HCEC 1CT (cell line): ENCODE results near the gene SLC13A2.
"Not testable (repeated sequence)": the region's sequence is repeated elsewhere in the genome, so short reads cannot be mapped to it uniquely, and the experiment has no call there.

Experiments
- DNase-seq: peaks from one replicate; pipeline ENCODE4 v3.0.0-alpha.2; 2017

The SLC13A2 gene

GRCh38 chr17:28473542-28473941 is at the start of gene SLC13A2:
Gene SLC13A2 (plus strand): TSS chr17:28473644. CDS start chr17:28473713, 69 bp downstream.
- no peak for DNase-seq

- DNase-seq, result no peak
These were observed 48.2 kb upstream of the SLC13A2 start for GRCh38 chr17:28425206-28425605.

- no peak for DNase-seq
These were observed 47.3 kb upstream of the SLC13A2 start for GRCh38 chr17:28426081-28426519.

- DNase-seq, result no peak
These were observed 46.1 kb upstream of the SLC13A2 start for GRCh38 chr17:28427371-28427770.

- DNase-seq, result not testable (repeated sequence)
These were observed 45.5 kb upstream of the SLC13A2 start for GRCh38 chr17:28427982-28428381.

- no peak for DNase-seq
These were observed 39.7 kb upstream of the SLC13A2 start for GRCh38 chr17:28433721-28434120.

- DNase-seq, result not testable (repeated sequence)
These were observed 39.1 kb upstream of the SLC13A2 start for GRCh38 chr17:28434326-28434725.

- no peak for DNase-seq
These were observed 29.4 kb upstream of the SLC13A2 start for GRCh38 chr17:28443901-28444638.

- no peak for DNase-seq
These were observed 26.6 kb upstream of the SLC13A2 start for GRCh38 chr17:28446716-28447395.

GRCh38 chr17:28447396-28447760 is 26.1 kb upstream of the SLC13A2 start:
- DNase-seq, result no peak

GRCh38 chr17:28449859-28450258 is 23.6 kb upstream of the SLC13A2 start:
- DNase-seq, result no peak

- no peak for DNase-seq
These were observed 15.6 kb upstream of the SLC13A2 start for GRCh38 chr17:28457890-28458289.

- not testable (repeated sequence) for DNase-seq
These were observed 14.6 kb upstream of the SLC13A2 start for GRCh38 chr17:28458881-28459280.

GRCh38 chr17:28460901-28461300 is 12.5 kb upstream of the SLC13A2 start:
- DNase-seq, result no peak

GRCh38 chr17:28466001-28466400 is 7.4 kb upstream of the SLC13A2 start:
- no peak for DNase-seq

- DNase-seq, result no peak
These were observed 6.9 kb upstream of the SLC13A2 start for GRCh38 chr17:28466521-28467048.

GRCh38 chr17:28467456-28468025 is 5.9 kb upstream of the SLC13A2 start:
- peak; percentile 52 for DNase-seq

- DNase-seq, result not testable (repeated sequence)
These were observed 5.3 kb upstream of the SLC13A2 start for GRCh38 chr17:28468033-28468735.

GRCh38 chr17:28468781-28469180 is 4.7 kb upstream of the SLC13A2 start:
- no peak for DNase-seq

GRCh38 chr17:28469376-28469775 is 4.1 kb upstream of the SLC13A2 start:
- DNase-seq, result no peak

GRCh38 chr17:28470266-28470913 is 3.1 kb upstream of the SLC13A2 start:
- DNase-seq, result no peak

GRCh38 chr17:28470914-28471366 is 2.5 kb upstream of the SLC13A2 start:
- DNase-seq, result no peak
